ENCODE measurements around the gene GIGYF2. TPM values are rescaled to one million over a fixed set of nuclear protein-coding genes. Genes with fewer than 3 reads are reported as not detected.
"Not testable (repeated sequence)": the region's sequence is repeated elsewhere in the genome, so short reads cannot be mapped to it uniquely, and the experiment has no call there.

GIGYF2 gene
- total RNA-seq, 4 donors from 2014 or later: 66.0 to 106 (median 86.4) TPM

- H3K27ac ChIP-seq: no peak overlapping the region
- no peak for DNase-seq (ENCODE audit: low spot score in 2 of 2)
- no peaks in the 10 kb centered on the region for H3K27me3 ChIP-seq
- H3K36me3 ChIP-seq: peaks cover 0 to 54% (median 4%) of the 10 kb centered on the region in 3 donors
- H3K4me3 ChIP-seq: no peak overlapping the region
- H3K4me1 ChIP-seq: peaks cover 0 to 16% (median 0%) of the 10 kb centered on the region in 4 donors
- TF ChIP-seq POLR2A (IDR thresholded peaks at IDR 0.05) (no peak), EP300 (IDR thresholded peaks at IDR 0.05) (no peak)
- H3K9me3 ChIP-seq: peaks cover 0 to 5% (median 0%) of the 10 kb centered on the region in 4 donors
Measured at GRCh38 chr2:232713505-232713904, 16.4 kb downstream of the GIGYF2 start.

DNA sequence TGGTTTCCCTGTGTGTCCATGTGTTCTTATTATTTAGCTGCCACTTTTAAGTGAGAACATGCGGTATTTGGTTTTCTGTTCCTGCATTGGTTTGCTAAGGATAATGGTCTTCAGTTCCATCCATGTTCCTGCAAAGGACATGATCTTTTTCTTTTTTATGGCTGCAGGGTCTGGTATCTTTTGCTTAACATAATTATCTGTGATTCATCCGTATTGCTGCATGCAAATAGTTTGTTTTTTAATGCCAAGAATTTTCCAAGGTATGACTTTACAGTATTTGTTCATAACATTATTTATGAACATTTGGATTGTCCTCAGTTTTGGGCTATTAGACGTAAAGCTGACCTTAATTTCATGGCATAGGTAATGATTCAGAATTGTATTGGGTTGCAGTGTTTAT, 17.8 kb downstream of the GIGYF2 start:
- DNase-seq (ENCODE audit: low spot score in 2 of 2): no peak
- Histone ChIP-seq H3K4me1 (peaks cover 0 to 16% (median 0%) of the 10 kb centered on the region in 4 donors), H3K9me3 (peaks cover 0 to 5% (median 0%) of the 10 kb centered on the region in 4 donors), H3K4me3 (no peak overlapping the region), H3K27ac (no peak overlapping the region), H3K36me3 (peaks cover 0 to 40% (median 0%) of the 10 kb centered on the region in 3 donors), H3K27me3 (no peaks in the 10 kb centered on the region)
- 75 to 85% methylated on average over 3 of the region's 3 CpGs for WGBS, 2 donors
- no peak for TF ChIP-seq POLR2A (IDR thresholded peaks at IDR 0.05)
- no peak for TF ChIP-seq CTCF (IDR thresholded peaks at IDR 0.05)
- TF ChIP-seq EP300 (IDR thresholded peaks at IDR 0.05): no peak

- not testable (repeated sequence) for DNase-seq (ENCODE audit: low spot score in 2 of 2); H3K27me3 ChIP-seq; H3K9me3 ChIP-seq; H3K27ac ChIP-seq; H3K4me3 ChIP-seq
- H3K4me1 ChIP-seq: peaks cover 0 to 15% (median 0%) of the 10 kb centered on the region in 4 donors
- peaks cover 0 to 29% (median 0%) of the 10 kb centered on the region in 3 donors for H3K36me3 ChIP-seq
Measured at GRCh38 chr2:232720056-232720455, 22.9 kb downstream of the GIGYF2 start.

DNA sequence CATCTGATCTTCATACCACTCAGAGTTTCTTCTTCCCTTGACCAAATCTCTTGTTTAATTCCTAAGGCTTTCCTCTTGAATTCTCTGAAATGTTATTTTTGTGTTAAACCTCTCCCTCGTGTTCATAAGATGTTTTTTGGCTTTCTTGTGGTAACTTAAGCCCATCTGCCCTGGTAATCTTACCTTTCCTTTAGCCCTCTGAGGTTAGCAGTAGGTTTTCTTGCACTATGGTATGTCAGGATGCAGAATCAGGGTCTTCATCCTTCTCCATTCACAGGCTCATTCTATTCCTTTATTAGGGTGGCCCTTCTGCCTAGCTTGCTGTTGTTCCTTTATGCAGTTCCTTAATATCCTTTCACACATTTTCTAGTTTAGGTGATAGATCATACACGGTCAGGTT, 24.1 kb downstream of the GIGYF2 start:
- no peak overlapping the region for H3K27ac ChIP-seq
- TF ChIP-seq CTCF (IDR thresholded peaks at IDR 0.05) (no peak), POLR2A (IDR thresholded peaks at IDR 0.05) (no peak)
- peaks cover 0 to 42% (median 0%) of the 10 kb centered on the region in 3 donors for H3K36me3 ChIP-seq
- no peak for DNase-seq (ENCODE audit: low spot score in 2 of 2)
- 53 to 75% methylated on average over 2 of the region's 2 CpGs for WGBS, 2 donors
- peaks cover 0 to 4% (median 0%) of the 10 kb centered on the region in 4 donors for H3K4me1 ChIP-seq
- no peaks in the 10 kb centered on the region for H3K9me3 ChIP-seq
- H3K4me3 ChIP-seq: no peak overlapping the region
- H3K27me3 ChIP-seq: no peaks in the 10 kb centered on the region

GRCh38 chr2:232721882-232722281, 24.8 kb downstream of the GIGYF2 start:
- H3K27me3 ChIP-seq: no peaks in the 10 kb centered on the region
- 59 to 80% methylated on average over 2 of the region's 2 CpGs for WGBS, 2 donors
- H3K36me3 ChIP-seq: peaks cover 0 to 42% (median 0%) of the 10 kb centered on the region in 3 donors
- no peak for TF ChIP-seq POLR2A (IDR thresholded peaks at IDR 0.05)
- TF ChIP-seq CTCF (IDR thresholded peaks at IDR 0.05): no peak
- TF ChIP-seq EP300 (IDR thresholded peaks at IDR 0.05): no peak
- H3K4me3 ChIP-seq: no peak overlapping the region
- peaks cover 0 to 3% (median 0%) of the 10 kb centered on the region in 4 donors for H3K4me1 ChIP-seq
- no peak for DNase-seq (ENCODE audit: low spot score in 2 of 2)
- no peak overlapping the region for H3K27ac ChIP-seq
- no peaks in the 10 kb centered on the region for H3K9me3 ChIP-seq

DNA sequence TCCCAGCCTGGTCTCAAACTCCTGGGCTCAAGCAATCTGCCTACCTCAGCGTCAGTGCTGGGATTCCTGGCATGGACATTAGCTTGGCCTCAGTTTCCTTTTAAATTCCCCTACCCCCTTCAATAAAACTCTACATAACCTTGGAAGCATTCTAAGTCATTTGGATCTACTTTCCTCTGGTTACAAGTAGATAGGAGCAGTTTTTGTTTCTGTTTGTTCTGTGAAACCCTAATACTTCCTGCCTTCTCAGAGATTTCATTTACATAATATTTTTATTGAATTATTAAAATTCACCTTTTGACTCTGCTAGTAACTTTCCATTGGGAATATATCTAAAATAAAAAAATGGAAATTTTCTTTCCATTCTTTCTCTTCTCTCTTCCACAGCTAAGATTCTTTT, 25.9 kb downstream of the GIGYF2 start:
- WGBS, 2 donors: 79% methylated on average over 1 of the region's 1 CpG
- peaks cover 0 to 40% (median 0%) of the 10 kb centered on the region in 3 donors for H3K36me3 ChIP-seq
- TF ChIP-seq POLR2A (IDR thresholded peaks at IDR 0.05) (no peak), CTCF (IDR thresholded peaks at IDR 0.05) (no peak), EP300 (IDR thresholded peaks at IDR 0.05) (no peak)
- DNase-seq (ENCODE audit: low spot score in 2 of 2): no peak
- H3K4me3 ChIP-seq: no peak overlapping the region
- H3K27ac ChIP-seq: no peak overlapping the region
- H3K27me3 ChIP-seq: no peaks in the 10 kb centered on the region
- no peaks in the 10 kb centered on the region for H3K9me3 ChIP-seq
- H3K4me1 ChIP-seq: peaks cover 0 to 10% (median 0%) of the 10 kb centered on the region in 4 donors
